ENCODE results near the gene DMXL1.
"Not testable (repeated sequence)": the region's sequence is repeated elsewhere in the genome, so short reads cannot be mapped to it uniquely, and the experiment has no call there.

The DMXL1 gene

DNA sequence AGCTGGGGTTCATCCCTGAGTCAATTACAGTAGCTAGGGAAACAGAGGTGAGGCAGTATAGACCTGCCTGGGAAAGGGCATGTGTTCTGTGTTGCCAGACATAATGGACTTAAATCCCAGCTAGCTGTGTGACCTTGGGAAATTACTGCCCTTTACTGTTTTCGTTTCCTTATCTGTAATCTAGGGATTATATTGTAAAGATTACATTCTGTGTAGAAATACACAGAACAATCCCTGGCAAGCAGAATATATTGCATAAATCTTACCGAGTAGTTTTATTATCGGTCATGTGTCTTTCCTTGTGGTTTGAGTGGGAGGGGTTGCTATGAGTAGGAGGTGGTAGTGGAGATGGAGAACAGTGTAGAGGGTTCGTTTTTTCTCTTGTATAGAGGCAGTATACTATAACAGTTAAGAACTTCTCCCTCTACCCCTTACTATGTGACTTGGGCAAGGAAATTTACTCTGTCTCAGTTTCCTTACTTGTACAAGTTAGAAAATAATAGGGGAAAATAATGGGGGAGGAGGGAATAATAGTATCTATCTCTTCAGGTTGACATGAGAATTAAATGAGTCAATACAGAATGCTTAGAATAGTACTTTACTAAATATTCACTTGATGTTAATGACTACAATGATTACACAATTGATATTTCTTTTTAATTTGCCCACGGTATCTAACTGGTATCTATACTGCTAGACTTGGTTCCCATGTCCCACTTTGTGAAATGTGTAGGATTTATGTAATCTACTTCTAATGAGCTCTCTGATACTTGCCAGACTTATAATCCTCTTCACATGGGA lies 7.1 kb upstream of the DMXL1 start:
- peak; percentile 74 for DNase-seq

DNA sequence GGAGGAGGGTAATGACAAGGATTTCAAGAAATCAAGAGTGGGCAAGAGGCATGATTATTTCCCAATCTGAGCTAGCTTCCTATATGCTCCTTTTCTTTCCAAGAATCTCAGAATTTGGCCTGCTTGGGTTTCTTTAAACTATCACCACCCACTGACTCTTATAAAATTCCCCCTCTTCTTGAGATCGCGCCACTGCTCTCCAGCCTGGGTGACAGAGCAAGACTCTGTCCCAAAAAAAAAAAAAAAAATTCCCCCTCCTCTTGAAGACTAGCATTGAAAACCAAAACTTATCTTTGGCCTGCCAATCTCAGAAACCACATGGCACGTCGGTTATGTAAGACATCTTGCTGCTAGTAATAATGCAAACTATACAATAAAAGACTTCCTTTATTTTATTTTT lies 3.4 kb upstream of the DMXL1 start:
- no peak for DNase-seq

DNA sequence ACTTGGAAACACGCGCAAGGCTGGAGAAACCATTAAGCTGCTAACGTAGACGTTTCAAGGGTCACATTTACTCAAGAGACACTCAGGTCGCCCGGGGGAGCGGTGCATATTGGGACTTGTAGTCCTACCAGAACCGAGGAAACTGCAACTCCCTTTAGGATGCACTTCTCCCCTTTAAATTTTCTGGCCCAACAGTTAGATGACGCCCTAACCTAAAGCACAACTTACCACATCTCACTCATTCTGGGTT lies 384 bp upstream of the DMXL1 start:
- no peak for DNase-seq

DNA sequence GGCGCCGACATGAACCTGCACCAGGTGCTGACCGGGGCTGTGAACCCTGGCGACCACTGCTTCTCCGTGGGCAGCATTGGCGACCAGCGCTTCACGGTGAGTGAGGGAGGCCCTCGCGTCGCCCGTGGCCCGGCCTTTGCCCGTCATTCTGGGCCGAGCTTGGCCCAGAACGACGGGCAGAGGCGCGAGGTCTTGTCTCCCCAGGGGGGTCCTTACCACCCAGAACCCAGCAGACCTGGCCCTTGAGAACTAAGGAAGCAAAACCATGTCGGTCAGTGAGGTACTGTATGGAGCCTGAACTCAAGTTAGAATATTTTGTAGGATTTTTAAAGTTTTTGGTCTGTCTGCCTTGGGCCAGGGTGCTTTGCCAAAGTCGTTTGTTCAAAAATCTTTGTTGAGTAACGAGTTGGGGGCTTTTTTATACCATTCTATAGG lies 691 bp downstream of the DMXL1 start:
- no peak for DNase-seq

DNA sequence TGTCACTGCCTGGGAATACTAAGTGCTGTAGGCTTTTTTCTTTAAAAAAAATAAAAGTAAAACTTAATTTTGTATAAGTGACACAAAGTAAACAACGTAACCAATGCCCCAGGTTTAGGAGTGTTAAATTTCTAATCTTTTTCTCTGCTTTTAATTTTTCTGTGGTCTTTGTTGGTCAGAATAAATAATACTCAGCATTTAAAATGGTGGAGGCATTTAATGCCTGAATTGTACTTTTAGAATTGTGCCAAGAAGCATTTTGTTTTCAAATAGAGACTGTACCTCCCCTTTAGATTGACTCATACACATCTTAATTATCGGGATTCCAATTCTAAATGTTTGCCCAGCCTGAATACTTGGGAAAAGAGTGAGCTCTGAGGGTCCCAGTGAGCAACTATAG lies 1.6 kb downstream of the DMXL1 start:
- no peak for DNase-seq

DNA sequence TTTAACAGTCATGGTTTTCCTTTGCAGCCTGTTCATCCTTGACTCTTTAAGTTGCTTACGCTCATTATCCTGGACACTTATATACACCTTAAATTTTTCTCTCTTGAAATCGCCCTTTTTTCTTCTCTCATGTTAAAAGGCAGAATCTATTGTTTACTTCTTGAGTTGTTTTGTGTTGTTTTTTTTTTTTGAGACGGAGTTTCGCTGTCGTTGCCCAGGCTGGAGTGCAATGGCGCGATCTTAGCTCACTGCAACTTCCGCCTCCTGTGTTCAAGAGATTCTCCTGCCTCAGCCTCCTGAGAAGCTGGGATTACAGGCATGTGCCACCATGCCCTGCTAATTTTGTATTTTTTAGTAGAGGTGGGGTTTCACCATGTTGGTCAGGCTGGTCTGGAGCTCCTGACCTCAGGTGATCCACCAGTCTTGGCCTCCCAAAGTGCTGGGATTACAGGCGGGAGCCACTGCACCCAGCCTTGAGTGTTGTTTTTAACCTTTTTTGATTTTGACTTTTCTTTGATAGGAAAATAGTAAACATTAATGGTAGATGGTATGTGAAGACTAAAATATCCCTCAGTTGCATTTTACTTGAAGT lies 3.0 kb downstream of the DMXL1 start:
- not testable (repeated sequence) for DNase-seq

DNA sequence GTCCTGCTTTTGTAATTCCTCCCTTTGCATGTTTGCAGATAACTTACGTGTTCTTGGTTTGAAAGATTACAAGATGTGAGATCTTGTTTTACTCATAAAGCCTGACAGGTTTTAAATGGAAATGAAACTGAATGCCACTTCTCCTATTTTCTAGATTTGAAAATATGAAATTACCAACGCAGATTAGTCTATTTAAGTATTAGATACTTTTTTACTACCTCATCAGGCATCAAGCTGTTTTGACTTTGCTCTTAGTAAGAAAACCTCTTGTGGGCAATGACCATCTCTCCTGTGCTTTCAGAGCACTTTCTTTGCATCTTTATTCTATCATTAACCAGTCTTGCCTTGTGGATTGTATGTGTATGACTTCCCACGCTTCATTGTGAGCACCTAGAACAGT lies 3.5 kb downstream of the DMXL1 start:
- peak; percentile 51 for DNase-seq

DNA sequence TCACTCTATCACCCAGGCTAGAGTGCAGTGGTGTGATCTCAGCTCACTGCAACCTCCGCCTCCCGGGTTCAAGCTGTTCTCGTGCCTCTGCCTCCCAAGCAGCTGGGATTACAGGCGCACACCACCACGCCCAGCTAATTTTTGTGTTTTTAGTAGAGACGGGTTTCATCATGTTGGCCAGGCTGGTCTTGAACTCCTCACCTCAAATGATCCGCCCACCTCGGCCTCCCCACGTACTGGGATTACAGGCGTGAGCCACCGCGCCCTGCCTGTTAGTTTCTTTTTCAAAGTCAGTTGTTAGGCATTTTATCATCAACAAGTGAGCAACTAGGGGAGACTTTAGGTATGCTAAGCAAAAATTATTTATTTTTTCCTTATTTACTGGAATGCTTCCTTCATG lies 4.4 kb downstream of the DMXL1 start:
- DNase-seq: peak; percentile 23

DNA sequence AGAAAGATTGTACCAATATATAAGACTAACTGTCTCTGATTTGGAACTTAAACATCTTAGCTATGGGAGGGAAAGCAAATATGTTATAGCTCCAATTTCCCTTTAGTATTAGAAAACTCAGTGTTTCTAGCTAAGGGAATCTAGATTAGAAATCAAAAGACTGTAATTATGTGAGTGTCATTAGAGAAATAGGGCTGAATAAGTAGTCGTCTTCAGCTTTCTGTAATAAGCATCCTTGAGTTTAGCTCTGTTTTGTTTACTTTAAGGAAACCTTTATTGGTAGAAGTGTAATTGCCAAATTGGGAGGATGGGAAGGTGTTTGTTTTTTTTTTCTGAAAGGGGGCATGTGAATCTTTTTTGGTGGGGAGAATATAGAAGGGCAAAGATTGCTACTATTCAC lies 5.2 kb downstream of the DMXL1 start:
- DNase-seq: no peak

DNA sequence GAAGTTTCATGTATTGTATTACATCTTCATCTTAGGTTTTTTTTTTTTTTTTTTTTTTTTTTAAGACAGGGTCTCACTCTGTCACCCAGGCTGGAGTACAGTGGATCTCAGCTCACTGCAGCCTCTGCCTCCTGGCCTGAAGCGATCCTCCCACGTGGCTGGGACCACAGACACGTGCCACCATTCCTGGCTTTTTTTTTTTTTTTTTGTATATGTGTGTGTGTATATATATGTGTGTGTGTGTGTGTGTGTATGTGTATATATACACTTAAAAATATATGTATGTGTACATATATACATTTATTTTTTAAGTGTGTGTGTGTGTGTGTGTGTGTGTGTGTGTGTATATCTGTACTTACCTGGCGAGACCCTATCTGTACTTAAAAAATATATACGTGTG lies 6.6 kb downstream of the DMXL1 start:
- no peak for DNase-seq

DNA sequence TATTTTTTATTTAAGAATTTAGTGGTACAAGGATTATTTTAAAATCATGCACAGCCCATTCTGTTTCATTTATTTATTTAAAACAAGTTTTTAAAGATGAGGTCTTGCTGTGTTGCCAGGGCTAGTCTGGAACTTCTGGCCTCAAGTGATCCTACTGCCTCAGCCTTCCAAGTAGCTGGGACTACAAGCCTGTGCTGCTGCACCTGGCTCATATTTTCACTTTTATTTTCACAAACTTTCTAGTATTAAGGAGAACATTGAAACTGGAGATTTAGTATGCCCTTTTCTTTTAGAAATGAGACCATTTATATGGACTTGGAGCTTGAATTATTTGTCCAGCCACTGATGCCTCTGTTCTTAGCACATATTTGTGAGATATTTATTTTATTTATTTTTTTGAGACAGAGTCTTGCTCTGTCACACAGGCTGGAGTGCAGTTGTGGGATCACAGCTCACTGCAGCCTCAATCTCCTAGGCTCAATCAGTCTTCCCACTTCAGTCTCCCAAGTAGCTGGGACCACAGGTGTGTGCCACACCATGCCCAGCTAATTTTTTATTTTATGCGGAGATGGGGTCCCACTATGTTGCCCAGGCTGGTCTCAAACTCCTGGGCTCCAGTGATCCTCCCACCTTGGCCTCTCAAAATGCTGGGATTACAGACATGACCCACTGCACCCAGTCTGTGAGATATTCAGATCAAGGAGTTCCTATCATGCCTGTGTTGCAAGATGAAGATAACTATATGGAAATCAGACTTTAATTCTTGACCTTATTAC lies 7.4 kb downstream of the DMXL1 start:
- no peak for DNase-seq

DNA sequence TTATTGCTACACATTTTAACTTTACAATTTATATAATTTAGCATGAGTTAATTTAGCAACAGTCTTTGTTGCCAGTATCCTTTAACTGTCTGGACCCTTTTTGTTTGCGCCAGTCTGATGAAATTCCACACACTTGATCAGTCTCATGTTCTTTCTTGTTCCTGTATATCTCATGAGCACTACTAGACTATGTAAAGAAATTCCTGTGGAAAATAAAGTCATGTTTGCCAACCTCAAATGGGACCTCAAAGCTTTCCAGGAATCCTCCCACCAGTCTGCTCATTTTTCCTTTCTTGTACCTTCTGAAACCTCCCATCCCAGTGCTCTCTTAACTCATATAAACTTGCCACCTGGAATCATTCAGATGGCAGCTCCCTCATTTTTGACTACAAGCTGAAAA lies 8.0 kb downstream of the DMXL1 start:
- DNase-seq: peak; percentile 10

DNA sequence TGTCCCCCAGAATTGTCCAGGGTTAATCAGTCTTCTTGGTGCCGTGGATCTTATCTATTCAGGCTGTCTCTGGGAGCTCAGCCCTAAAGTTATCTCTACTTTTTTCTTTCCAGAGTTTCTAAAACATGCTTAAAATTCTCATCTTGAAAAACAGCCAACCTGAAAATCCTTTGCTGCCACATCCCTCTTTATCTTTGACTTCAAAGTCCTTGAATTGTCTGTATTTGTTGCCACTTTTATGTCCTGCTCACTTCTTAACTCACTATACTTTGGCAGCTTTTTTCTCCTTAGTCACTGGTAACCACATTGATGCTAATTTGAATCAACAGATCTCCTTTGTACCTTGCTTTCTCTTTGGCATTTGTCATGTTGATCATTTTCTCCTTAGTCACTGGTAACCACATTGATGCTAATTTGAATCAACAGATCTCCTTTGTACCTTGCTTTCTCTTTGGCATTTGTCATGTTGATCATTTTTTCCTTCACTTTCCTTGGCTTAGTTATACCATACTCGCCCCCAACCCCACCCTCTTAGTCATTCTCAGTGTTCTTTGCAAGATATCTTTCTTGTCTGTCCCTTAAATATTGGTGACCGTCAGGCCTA lies 8.5 kb downstream of the DMXL1 start:
- DNase-seq: peak; percentile 84

DNA sequence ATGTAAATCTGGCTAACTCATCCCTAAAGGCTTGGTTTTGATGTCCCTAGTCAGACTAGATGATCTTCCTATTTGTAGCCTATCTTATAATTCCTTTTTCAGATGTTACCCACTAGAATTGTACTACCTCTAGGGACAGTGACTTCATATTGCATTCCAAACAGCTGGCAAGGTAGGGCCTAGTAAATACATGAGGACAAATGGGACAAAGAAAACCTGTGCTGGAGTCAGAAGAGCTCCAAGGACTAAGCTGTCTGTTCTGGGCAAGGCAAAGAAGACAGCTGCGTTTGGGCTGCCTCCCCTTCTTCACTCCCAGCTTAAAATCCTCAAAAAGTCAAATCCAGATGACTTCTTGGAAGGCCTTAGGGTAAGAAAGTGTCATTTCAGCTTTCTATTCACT lies 10.0 kb downstream of the DMXL1 start:
- DNase-seq: no peak

DNA sequence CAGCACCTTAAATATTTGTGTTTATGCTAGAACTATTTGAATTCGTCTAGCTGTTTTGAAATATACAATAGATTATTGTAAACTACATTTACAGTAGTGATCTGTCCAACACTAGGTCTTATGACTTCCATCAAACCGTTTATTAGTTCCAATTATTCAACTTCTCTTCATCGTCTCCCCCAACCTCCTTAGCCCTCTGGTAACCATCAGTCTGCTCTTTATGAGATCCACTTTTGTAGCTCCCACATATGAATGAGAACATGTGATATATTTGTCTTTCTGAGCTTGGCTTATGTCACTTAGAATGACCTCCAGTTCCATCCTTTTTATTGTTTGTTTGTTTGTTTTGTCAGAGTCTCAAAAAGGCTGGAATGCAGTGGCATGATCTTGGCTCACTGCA lies 11.8 kb downstream of the DMXL1 start:
- no peak for DNase-seq

DNA sequence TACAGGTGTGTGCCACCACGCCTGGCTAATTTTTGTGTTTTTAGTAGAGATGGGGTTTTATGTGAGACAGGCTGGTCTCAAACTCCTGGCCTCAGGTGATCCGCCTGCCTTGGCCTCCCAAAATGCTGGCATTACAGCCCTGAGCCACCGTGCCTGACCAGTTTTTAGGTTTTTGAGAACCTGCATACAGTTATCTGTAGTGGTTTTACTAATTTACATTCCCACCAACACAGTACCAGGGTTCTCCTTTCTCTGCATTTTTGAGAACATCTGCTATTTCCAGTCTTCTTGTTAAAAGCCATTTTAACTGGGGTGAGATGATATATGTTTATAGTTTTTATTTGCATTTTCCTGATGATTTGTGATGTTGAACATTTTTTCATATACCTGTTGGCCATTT lies 12.8 kb downstream of the DMXL1 start:
- DNase-seq: no peak

DNA sequence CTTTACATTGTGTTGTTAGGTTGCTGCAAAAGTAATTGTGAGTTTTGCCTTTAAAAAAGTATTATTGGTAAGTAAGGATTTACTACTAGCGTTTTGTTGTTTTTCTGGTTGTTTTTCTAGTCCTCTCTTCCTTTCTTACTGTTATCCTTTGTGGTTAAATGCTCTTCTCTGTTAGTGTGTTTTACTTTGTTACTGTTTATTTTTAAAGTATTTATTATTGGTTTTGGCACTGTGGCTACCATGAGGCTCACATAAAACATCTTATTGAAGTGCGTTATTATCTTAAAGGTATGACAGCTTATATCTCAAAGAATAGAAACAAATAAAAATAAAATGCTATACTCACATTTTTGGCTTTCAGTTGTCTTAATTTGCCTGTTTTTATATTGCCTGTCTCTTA lies 17.6 kb downstream of the DMXL1 start:
- no peak for DNase-seq

DNA sequence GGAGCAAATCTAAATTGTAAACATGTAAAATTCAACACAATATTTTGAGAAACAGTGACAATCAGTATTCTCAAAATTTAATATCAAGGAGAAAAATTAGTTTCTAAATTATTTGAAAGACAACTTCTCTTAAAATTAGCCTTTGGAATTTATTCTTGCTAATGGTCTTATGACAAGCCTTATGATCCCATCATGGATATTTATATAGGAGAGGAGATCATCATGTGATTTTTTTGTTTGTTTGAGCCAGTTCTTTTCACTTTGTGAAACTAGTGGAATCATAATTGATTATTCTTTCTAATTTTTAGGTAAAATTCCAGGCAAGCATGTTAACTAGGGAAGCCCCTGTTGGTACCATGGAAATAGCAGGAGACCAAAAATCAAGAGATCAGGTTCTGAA lies 24.7 kb downstream of the DMXL1 start:
- no peak for DNase-seq

DNA sequence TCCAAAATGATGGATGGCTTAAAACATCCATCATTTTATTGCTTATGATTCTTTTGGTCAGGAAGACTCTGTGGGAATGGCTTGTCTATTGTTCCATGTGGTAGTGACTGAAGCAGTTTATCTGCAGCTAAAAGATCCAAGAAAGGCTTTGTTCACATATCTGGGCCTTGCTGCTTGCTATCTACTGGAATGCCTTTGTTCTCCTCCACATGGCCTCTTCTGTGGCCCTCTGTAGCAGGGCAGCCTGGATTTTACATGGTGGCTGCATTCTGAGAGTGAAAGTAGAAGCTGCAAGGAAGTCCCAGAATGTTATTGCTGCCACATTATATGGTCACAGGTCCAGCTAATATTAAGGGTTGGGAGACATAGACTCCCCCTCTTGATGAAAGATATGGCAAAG lies 35.1 kb downstream of the DMXL1 start:
- no peak for DNase-seq

DNA sequence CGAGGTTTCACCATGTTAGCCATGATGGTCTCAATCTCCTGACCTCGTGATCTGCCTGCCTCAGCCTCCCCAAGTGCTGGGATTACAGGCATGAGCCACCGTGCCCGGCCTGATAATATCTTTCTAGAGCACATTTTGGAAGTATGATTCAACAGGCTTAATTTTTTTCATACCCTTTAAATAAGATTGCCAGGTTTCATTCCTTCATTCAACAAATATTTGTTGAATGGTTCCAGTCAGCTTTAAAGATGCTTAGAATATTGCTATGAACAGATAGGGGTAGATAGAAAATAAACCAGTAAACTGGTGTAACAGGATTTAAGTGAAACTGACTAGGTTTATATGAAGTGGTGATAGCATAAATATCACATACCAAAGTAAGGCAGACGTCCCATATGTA lies 41.3 kb downstream of the DMXL1 start:
- DNase-seq: no peak

DNA sequence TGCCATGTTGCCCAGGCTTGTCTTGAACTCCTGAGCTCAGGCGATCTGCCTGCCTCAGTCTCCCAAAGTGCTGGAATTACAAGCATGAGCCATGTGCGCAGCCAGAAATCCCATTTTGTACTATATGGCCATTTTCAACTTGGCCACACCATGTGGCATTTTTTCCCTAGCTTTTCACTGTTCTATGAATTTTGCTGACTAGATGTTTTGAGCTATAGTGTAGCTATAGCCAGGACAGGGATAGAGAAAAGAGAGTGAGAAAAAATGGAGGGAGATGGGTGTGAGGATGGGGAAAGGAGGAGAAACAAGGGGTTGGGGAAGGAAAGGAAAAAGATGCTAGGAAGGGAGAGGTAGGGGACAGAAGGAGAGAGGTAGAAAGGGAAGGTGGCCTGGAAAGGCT lies 46.4 kb downstream of the DMXL1 start:
- no peak for DNase-seq

DNA sequence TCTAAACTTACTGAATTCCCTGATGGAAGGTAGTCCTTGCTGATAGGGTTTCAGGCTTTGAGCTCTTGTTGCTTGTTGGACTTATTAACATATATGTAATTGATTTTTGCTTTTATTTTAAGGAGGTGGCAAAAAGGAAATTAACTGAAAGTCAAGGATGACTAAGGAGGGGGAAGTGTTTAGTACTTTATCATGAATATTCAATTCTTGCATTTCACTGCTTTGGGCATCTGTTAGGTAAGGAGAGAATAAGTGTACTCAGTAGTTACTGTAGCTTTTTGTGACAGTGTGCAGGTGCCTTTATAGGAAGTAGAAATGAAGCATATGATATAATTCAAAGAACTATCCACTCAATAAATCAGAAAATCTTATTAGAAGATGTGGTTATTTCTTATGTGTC lies 47.1 kb downstream of the DMXL1 start:
- DNase-seq: no peak

DNA sequence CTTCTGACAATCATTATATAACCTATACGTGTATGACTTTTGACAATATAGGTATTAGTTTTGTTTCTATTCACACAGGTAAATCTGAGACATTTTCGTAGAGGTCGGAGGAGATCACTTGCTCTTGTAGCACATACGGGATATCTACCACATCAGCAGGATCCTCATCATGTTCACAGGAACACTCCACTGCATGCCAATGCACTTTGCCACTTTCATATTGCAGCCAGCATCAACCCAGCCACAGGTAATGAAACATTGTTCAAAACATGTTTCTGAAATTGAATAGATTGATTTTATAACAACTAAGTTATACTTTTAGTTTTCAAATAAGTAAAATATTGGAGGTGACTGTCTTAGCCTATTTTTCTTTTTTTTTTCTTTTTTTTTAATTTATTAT lies 50.0 kb downstream of the DMXL1 start:
- no peak for DNase-seq

DNA sequence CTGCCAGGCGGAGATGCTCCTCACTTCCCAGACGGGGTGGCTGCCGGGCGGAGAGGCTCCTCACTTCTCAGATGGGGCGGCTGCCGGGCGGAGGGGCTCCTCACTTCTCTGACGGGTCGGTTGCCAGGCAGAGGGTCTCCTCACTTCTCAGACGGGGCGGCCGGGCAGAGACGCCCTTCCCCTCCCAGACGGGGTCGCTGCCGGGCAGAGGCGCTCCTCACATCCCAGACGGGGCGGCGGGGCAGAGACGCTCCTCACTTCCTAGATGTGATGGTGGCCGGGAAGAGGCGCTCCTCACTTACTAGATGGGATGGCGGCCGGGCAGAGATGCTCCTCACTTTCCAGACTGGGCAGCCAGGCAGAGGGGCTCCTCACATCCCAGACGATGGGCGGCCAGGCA lies 51.6 kb downstream of the DMXL1 start:
- not testable (repeated sequence) for DNase-seq

All from activated CD4-positive, alpha-beta T cell treated with anti-CD3 and anti-CD28 coated beads, Interleukin-2, amount 50 U/mL, for 16 hours (primary cell).